Body of pancreas (tissue), 4 donors: ENCODE results near the gene PRSS35.

Experiments
- POLR2A ChIP-seq, 3 donors: fragments of 450-650 bp; IDR thresholded peaks; one replicate each; pipeline ENCODE4 v1.6.1; 2016; ENCODE audit warnings: antibody characterized with exemption in 3 of 3, mild to moderate bottlenecking in 2 of 3
- TF ChIP-seq, protein P1 (sequence below), 7 experiments: fragments of 450-650 bp in 4 of 7; fragments of 200-600 bp in 3 of 7; sonication (generic) in 3 of 7; IDR thresholded peaks; one replicate each; pipeline ENCODE4 v1.5.1; 2016 to 2019; ENCODE audit warnings: antibody characterized with exemption in 7 of 7

DNA sequence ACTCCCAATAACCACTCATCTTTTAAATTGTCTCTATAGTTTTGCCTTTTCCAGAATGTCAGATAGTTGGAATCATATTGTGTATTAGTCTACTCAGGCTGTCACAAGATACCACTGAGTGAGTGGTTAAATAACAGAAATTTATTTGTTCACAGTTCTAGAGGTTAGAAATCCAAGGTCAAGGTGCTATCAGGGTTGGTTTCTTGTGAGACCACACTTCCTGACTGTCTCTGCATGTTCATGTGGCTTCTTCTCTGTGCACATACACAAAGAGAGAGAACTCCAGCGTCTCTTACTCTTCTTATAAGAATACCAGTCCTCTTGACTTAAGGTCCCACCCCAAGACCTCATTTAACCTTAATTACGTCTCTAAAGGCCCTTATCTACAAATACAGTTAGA lies 23.9 kb upstream of the PRSS35 start:
- TF ChIP-seq, protein P1, sequence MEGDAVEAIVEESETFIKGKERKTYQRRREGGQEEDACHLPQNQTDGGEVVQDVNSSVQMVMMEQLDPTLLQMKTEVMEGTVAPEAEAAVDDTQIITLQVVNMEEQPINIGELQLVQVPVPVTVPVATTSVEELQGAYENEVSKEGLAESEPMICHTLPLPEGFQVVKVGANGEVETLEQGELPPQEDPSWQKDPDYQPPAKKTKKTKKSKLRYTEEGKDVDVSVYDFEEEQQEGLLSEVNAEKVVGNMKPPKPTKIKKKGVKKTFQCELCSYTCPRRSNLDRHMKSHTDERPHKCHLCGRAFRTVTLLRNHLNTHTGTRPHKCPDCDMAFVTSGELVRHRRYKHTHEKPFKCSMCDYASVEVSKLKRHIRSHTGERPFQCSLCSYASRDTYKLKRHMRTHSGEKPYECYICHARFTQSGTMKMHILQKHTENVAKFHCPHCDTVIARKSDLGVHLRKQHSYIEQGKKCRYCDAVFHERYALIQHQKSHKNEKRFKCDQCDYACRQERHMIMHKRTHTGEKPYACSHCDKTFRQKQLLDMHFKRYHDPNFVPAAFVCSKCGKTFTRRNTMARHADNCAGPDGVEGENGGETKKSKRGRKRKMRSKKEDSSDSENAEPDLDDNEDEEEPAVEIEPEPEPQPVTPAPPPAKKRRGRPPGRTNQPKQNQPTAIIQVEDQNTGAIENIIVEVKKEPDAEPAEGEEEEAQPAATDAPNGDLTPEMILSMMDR (IDR thresholded peaks at IDR 0.05), result no peak
- TF ChIP-seq POLR2A (IDR thresholded peaks at IDR 0.05), result no peak
